AG04450 (cell line): Measurements from ENCODE around the gene USP54. TPM values are rescaled to one million over a fixed set of nuclear protein-coding genes. Genes with fewer than 3 reads are reported as not detected.

ENCODE experiments used
- CTCF ChIA-PET: fragments of 300-600, 350-600 bp; formaldehyde crosslinking; extraction: SDS; loops from one replicate; lab custom pipeline; 2022; ENCODE audit warnings: antibody characterized with exemption, inconsistent platforms; lab: Charles Lee
- POLR2A ChIA-PET: fragments of 350-600 bp; formaldehyde crosslinking; extraction: SDS; loops from one replicate; lab custom pipeline; 2021; ENCODE audit warnings: antibody characterized with exemption, inconsistent platforms; lab: Yijun Ruan, JAX
- DNase-seq: peaks from one replicate; pipeline ENCODE4 v3.0.0-alpha.2; 2011; ENCODE audit warnings: low read depth, low spot score
- H3K27ac ChIP-seq: one replicate; pipeline ENCODE4 v1.5.1; 2012; ENCODE audit warnings: low read depth, low read length, control low read depth
- H3K27me3 ChIP-seq: one replicate; pipeline ENCODE4 v1.6.0; 2012; ENCODE audit warnings: low read length; ENCODE audit not compliant: control insufficient read depth, insufficient read depth
- H3K4me3 ChIP-seq: 2 replicates; pipeline ENCODE4 v1.5.1; 2011; ENCODE audit warnings: mild to moderate bottlenecking, low read depth, low read length, control low read depth
- H3K9me3 ChIP-seq: 2 replicates; pipeline ENCODE4 v1.5.1; 2012; ENCODE audit warnings: low read length; ENCODE audit not compliant: control insufficient read depth, insufficient read depth
- CTCF ChIP-seq: IDR thresholded peaks from 2 replicates; pipeline ENCODE4 v1.5.1; 2011; ENCODE audit warnings: low read depth, low read length, control low read depth, inconsistent platforms
- polyA plus RNA-seq: library from polyadenylated mRNA; depleted of rRNA; stranded (reverse); fragments of >200 nt; gene quantifications from 2 replicates; pipeline ENCODE4 v1.2.3, GENCODE V29; 2011

Gene USP54
- polyA plus RNA-seq, 1 experiment: 11.2 TPM

DNA sequence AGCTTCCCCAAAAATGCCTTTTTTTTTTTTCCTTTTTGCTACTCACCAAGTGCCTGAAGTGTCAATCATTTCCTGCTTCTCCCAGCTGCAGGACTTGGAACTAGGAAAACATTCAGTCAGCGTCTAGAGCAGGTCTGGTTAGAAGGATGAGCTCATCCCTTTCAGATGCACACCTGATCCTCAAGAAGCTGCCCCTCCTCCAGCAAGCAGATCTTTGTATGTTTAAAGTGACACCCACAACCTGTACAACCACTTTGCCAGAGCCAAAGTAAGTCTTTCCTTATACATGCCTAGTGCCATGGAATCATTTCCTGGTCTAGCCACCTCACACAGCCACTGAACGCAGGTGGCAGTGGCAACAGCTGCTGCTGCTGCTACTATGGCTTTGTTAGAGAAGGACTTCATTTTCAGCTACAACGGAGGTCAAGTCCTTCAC lies 10.4 kb upstream of the USP54 start:
- H3K4me3 ChIP-seq: no peak overlapping the region

DNA sequence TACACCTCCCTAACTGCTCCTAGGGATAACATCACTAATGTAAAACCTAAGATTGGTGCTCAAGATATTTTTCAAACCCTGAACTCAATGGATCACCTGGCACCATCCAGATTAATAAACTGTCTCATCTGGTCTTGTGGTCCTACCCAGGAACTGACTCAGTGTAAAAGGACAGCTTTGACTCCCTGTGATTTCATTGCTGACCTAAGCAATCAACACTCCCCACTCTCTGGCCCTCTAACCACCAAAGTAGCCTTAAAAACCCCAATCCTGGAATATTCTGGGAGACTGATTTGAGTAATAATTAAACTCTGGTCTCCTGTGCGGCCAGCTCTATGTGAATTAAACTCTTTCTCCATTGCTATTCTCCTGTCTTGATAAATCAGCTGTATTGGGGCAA lies 6.2 kb upstream of the USP54 start:
- DNase-seq: no peak
- ChIA-PET POLR2A (interaction anchor here (1.1 kb wide), 1 partner anchor 11 kb away, joined by 4 read pairs; no protein-coding TSS in a partner anchor), CTCF (no interaction called here)
- no peaks in the 10 kb centered on the region for H3K27me3 ChIP-seq
- H3K9me3 ChIP-seq: no peaks in the 10 kb centered on the region
- no peak overlapping the region for H3K4me3 ChIP-seq
- no peak for TF ChIP-seq CTCF
- no peak overlapping the region for H3K27ac ChIP-seq

More for the DNA sequence above, 10.4 kb upstream of the USP54 start:
- no peaks in the 10 kb centered on the region for H3K9me3 ChIP-seq
- ChIA-PET CTCF (interaction anchor here (1.2 kb wide), 1 partner anchor 72 kb away, joined by 8 read pairs; no protein-coding TSS in a partner anchor), POLR2A (no interaction called here)
- no peak for DNase-seq
- no peaks in the 10 kb centered on the region for H3K27me3 ChIP-seq
- no peak for TF ChIP-seq CTCF
- no peak overlapping the region for H3K27ac ChIP-seq

- Histone ChIP-seq H3K4me3 (no peak overlapping the region), H3K27ac (no peak overlapping the region), H3K27me3 (no peaks in the 10 kb centered on the region), H3K9me3 (no peaks in the 10 kb centered on the region)
- no peak for DNase-seq
- TF ChIP-seq CTCF: no peak
- POLR2A ChIA-PET: no interaction called here
- CTCF ChIA-PET: interaction anchor here (0.5 kb wide), 1 partner anchor 50 kb away, joined by 3 read pairs; no protein-coding TSS in a partner anchor
These were observed 2.7 kb upstream of the USP54 start for GRCh38 chr10:73593812-73594211.

GRCh38 chr10:73593110-73593509 lies 2.0 kb upstream of the USP54 start:
- TF ChIP-seq CTCF: no peak
- ChIA-PET POLR2A (no interaction called here), CTCF (no interaction called here)
- no peaks in the 10 kb centered on the region for H3K9me3 ChIP-seq
- no peak for DNase-seq
- no peak overlapping the region for H3K4me3 ChIP-seq
- no peak overlapping the region for H3K27ac ChIP-seq
- H3K27me3 ChIP-seq: no peaks in the 10 kb centered on the region

DNA sequence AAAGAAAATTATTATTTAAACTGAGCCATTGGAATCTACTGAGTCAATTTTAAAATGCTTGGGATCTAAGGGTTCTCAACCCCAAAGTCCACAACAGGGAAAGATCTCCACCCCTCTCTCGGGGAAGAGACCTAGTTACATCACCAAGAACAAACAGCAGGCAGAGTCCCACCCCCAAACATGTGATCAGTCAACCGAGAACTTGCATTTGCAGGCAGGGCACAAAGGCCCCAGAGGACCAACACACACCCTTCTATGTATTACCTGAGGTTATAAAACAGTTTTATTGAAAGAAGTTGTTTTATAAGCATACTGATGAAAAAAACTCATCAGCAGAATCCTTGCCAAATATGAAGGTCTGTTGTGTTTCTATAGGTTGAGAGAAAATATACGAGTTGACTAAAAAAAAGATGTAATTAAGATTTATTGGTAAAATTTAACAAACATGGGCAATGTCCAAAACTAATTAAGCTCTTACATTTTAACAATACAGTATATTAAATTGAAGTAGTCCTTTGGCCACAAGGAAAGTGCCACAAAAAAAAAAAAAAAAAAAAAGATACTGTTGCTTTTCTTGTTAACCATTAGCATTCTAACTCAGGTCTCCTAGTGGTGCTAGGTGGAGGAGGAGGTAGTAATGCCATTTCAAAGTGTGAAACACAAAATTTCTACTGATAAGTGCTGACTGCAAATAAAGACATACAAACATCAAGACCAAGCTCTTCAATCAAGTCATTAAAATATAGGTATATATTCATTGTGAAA lies 975 bp upstream of the USP54 start:
- POLR2A ChIA-PET: no interaction called here

More for the DNA sequence above, 975 bp upstream of the USP54 start:
- H3K4me3 ChIP-seq: no peak overlapping the region
- CTCF ChIA-PET: interaction anchor here (0.8 kb wide), 1 partner anchor 63 kb away, joined by 3 read pairs; no protein-coding TSS in a partner anchor
- TF ChIP-seq CTCF: no peak
- H3K9me3 ChIP-seq: no peaks in the 10 kb centered on the region
- no peak overlapping the region for H3K27ac ChIP-seq
- DNase-seq: no peak
- no peaks in the 10 kb centered on the region for H3K27me3 ChIP-seq
